K562 (cell line): ENCODE results near the gene ZNF613. TPM values are rescaled to one million over a fixed set of nuclear protein-coding genes. Genes with fewer than 3 reads are reported as not detected.
A peak's percentile ranks its signal among the peaks of the same experiment; 100 is the strongest.

ENCODE experiments used
- ATAC-seq: fragments of 200-7000 bp; cut with Tn5 transposase; 3 replicates; pipeline ENCODE4 v1.9.1; 2020; ENCODE audit warnings: moderate library complexity
- BruUV-seq: library from RNA; stranded (reverse); fragments of 400-500 nt; replicated peaks from 2 replicates; lab custom pipeline; 2021; lab: Mats Ljungman, UMichigan
- CTCF ChIA-PET: fragments of 300-600 bp; formaldehyde crosslinking; extraction: SDS; loops from one replicate; lab custom pipeline; 2021; ENCODE audit warnings: low intra/inter-chr PET ratio; lab: Yijun Ruan, JAX
- POLR2A ChIA-PET: fragments of 300-600, 350-650 bp; sonication (Branson Sonifier 250); formaldehyde crosslinking; extraction: SDS; loops from one replicate; lab custom pipeline; 2021; ENCODE audit warnings: antibody characterized with exemption, inconsistent platforms; lab: Yijun Ruan, JAX
- DNase-seq, 4 experiments: peaks; one replicate each; pipeline versions ENCODE4 v3.0.0 to v3.0.0-alpha.2; 2011 to 2018; ENCODE audit warnings: low spot score in 3 of 4, mixed read lengths in 3 of 4; ENCODE audit errors: extremely low read depth in 1 of 4
- FAIRE-seq: peaks from 2 replicates; lab custom pipeline; 2011; peaks lifted over from hg19 to GRCh38; lab: Jason Lieb, UNC
- H2AFZ ChIP-seq: 2 replicates; pipeline ENCODE4 v1.6.0; 2011; ENCODE audit warnings: low read depth, low read length, control low read depth, inconsistent platforms
- H3K27ac ChIP-seq: fragments of 200-600 bp; 3 replicates; pipeline ENCODE4 v1.8.0; 2011; ENCODE audit warnings: low read depth, mild to moderate bottlenecking, control low read depth, inconsistent platforms, low read length, moderate library complexity, mixed read lengths; ENCODE audit errors: extremely low read depth
- H3K27me3 ChIP-seq, 2 experiments: fragments of 300-600 bp in 1 of 2; 2 replicates in 1 of 2; 3 replicates in 1 of 2; pipeline versions ENCODE4 v1.6.0 to v1.8.0; 2011; ENCODE audit warnings: inconsistent platforms in 2 of 2, low read length in 2 of 2, mild to moderate bottlenecking in 1 of 2, mixed read lengths in 1 of 2, moderate library complexity in 1 of 2; ENCODE audit not compliant: control insufficient read depth in 2 of 2, insufficient read depth in 2 of 2
- H3K36me3 ChIP-seq: fragments of 300-600 bp; 3 replicates; pipeline ENCODE4 v1.8.0; 2011; ENCODE audit warnings: mild to moderate bottlenecking, low read length, inconsistent platforms; ENCODE audit not compliant: control insufficient read depth, insufficient read depth
- H3K4me1 ChIP-seq, 2 experiments: fragments of 200-600 bp in 1 of 2; replicated peaks in 1 of 2; 2 replicates in 1 of 2; 3 replicates in 1 of 2; pipeline versions ENCODE4 v1.5.1 to v1.8.0; 2011; ENCODE audit warnings: inconsistent platforms in 2 of 2, low read length in 2 of 2, mild to moderate bottlenecking in 1 of 2, mixed read lengths in 1 of 2, moderate library complexity in 1 of 2; ENCODE audit not compliant: control insufficient read depth in 2 of 2, insufficient read depth in 2 of 2
- H3K4me2 ChIP-seq: 2 replicates; pipeline ENCODE4 v1.6.1; 2011; ENCODE audit warnings: low read length, control low read depth, inconsistent platforms, mixed read lengths; ENCODE audit not compliant: insufficient read depth
- H3K4me3 ChIP-seq: fragments of 200-600 bp; sonication (generic), shearing (Covaris generic); 2 replicates; pipeline ENCODE4 v1.5.1; 2016; ENCODE audit warnings: control low read depth, inconsistent platforms
- H3K79me2 ChIP-seq: fragments of 200-600 bp; 3 replicates; pipeline ENCODE4 v1.8.0; 2011; ENCODE audit warnings: low read length, inconsistent platforms; ENCODE audit not compliant: control insufficient read depth, insufficient read depth
- H3K9ac ChIP-seq, 2 experiments: 2 replicates each; pipeline versions ENCODE4 v1.6.0 to v1.6.1; 2011; ENCODE audit warnings: low read depth in 2 of 2, low read length in 2 of 2, control low read depth in 1 of 2, inconsistent platforms in 1 of 2, mild to moderate bottlenecking in 1 of 2, mixed read lengths in 1 of 2; ENCODE audit not compliant: insufficient read depth in 1 of 2
- H3K9me1 ChIP-seq: one replicate; pipeline ENCODE4 v1.6.0; 2011; ENCODE audit warnings: inconsistent platforms, mild to moderate bottlenecking, low read length, moderate library complexity; ENCODE audit not compliant: control insufficient read depth, insufficient read depth
- H3K9me3 ChIP-seq: replicated peaks from 2 replicates; pipeline ENCODE4 v1.5.1; 2011; ENCODE audit warnings: low read depth, low read length, inconsistent platforms; ENCODE audit not compliant: control insufficient read depth, insufficient read depth
- H4K20me1 ChIP-seq: replicated peaks from 2 replicates; pipeline ENCODE4 v1.6.1; 2011; ENCODE audit warnings: low read length, inconsistent platforms, mixed read lengths; ENCODE audit not compliant: control insufficient read depth, insufficient read depth
- BRD9 ChIP-seq: fragments of 450-650 bp; IDR thresholded peaks from 2 replicates; pipeline ENCODE4 v1.6.1; 2018; ENCODE audit warnings: low read depth; ENCODE audit not compliant: partially characterized antibody
- CBX1 ChIP-seq: sonication (generic); IDR thresholded peaks from 2 replicates; pipeline ENCODE4 v1.6.1; 2016; ENCODE audit warnings: antibody characterized with exemption, low read depth, mild to moderate bottlenecking
- CEBPG ChIP-seq, 3 experiments: fragments of 200-800 bp in 1 of 3; sonication (Bioruptor generic) in 1 of 3; sonication (generic) in 1 of 3; formaldehyde crosslinking in 1 of 3; IDR thresholded peaks in 2 of 3; conservative IDR thresholded peaks in 1 of 3; 2 replicates each; pipeline versions ENCODE4 v1.6.1 to v1.8.0; 2016 to 2022; ENCODE audit warnings: missing compliant biosample characterization in 2 of 3, missing genetic modification characterization in 2 of 3, mild to moderate bottlenecking in 1 of 3, missing genetic modification reagents in 1 of 3
- ELF4 ChIP-seq: fragments of 450-650 bp; formaldehyde crosslinking; IDR thresholded peaks from 2 replicates; pipeline ENCODE4 v1.4.0; 2022; ENCODE audit warnings: missing genetic modification characterization
- FOXJ2 ChIP-seq: fragments of 200-800 bp; sonication (Bioruptor generic); IDR thresholded peaks from 2 replicates; pipeline ENCODE4 v1.6.1; 2016; ENCODE audit warnings: missing genetic modification characterization, missing compliant biosample characterization
- FOXM1 ChIP-seq, 2 experiments: fragments of 450-650 bp in 1 of 2; sonication (generic) in 1 of 2; formaldehyde crosslinking in 1 of 2; IDR thresholded peaks; 2 replicates each; pipeline versions ENCODE4 v1.6.1 to v1.9.0; 2017 to 2022; ENCODE audit warnings: low read depth in 2 of 2, mild to moderate bottlenecking in 2 of 2, missing genetic modification reagents in 1 of 2, moderate library complexity in 1 of 2
- MBD1 ChIP-seq: fragments of 250-450 bp; sonication (Bioruptor Pico); IDR thresholded peaks from 2 replicates; pipeline ENCODE4 v1.8.0; 2022; ENCODE audit warnings: inconsistent platforms
- STAG1 ChIP-seq: sonication (generic); formaldehyde crosslinking; IDR thresholded peaks from 2 replicates; pipeline ENCODE4 v1.5.0; 2020; ENCODE audit warnings: missing genetic modification reagents, borderline replicate concordance
- TRIM28 ChIP-seq: fragments of 450-650 bp; IDR thresholded peaks from 2 replicates; pipeline ENCODE4 v1.6.1; 2017
- ZBTB33 ChIP-seq: sonication (generic); formaldehyde crosslinking; IDR thresholded peaks from 2 replicates; pipeline ENCODE4 v1.8.1; 2023; ENCODE audit warnings: mild to moderate bottlenecking, missing genetic modification reagents
- ZNF133 ChIP-seq: fragments of 250-450 bp; sonication (Bioruptor Pico); IDR thresholded peaks from 2 replicates; pipeline ENCODE4 v1.4.0; 2020; ENCODE audit warnings: mild to moderate bottlenecking
- ZNF175 ChIP-seq: fragments of 200-800 bp; sonication (Bioruptor generic); IDR thresholded peaks from 2 replicates; pipeline ENCODE4 v1.6.1; 2016; ENCODE audit warnings: low read depth, mild to moderate bottlenecking, missing genetic modification characterization, missing compliant biosample characterization
- ZNF518B ChIP-seq: fragments of 250-450 bp; sonication (Bioruptor Pico); IDR thresholded peaks from 2 replicates; pipeline ENCODE4 v1.5.0; 2021; ENCODE audit warnings: mild to moderate bottlenecking, moderate library complexity
- WGBS: fragments of 100-300 bp; shearing (Covaris generic); methylation state at CpG from one replicate; pipeline ENCODE4 v1.1.6; 2016; ENCODE audit warnings: low coverage, mixed read lengths; ENCODE audit not compliant: insufficient coverage; ENCODE audit errors: missing lambda C conversion rate; 5-methylcytosine and 5-hydroxymethylcytosine counted together
- in situ Hi-C: fragments of 300-500 bp; cut with MboI; formaldehyde crosslinking; loops from 4 replicates; pipeline ENCODE4 v1.15.0; 2018; ENCODE audit warnings: inconsistent platforms, mixed read lengths
- intact Hi-C: fragments of 100-400 bp; cut with micrococcal nuclease; formaldehyde crosslinking; loops from 2 replicates; pipeline ENCODE4 v1.14.2; 2022
- polyA plus RNA-seq, 8 experiments: library from polyadenylated mRNA; depleted of rRNA in 4 of 8; stranded (reverse) in 5 of 8; unstranded in 3 of 8; fragments of >200 nt; fragmentation: Nextera tagmentation in 2 of 8; fragmentation: Illumina TruSeq in 1 of 8; extraction: Ambion mirVana in 2 of 8; extraction: Trizol in 1 of 8; gene quantifications; 2 replicates each; pipeline versions ENCODE4 v1.2.1 to v1.2.3, GENCODE V29; 2011 to 2014; ENCODE audit warnings: inconsistent platforms in 1 of 8, missing spikeins in 1 of 8
- total RNA-seq, 7 experiments: library from RNA; depleted of rRNA in 6 of 7; stranded (reverse); fragments of >200 nt in 6 of 7; fragmentation: Illumina TruSeq in 2 of 7; extraction: Trizol in 2 of 7; gene quantifications; 2 replicates each; pipeline versions ENCODE4 v1.2.1 to v1.2.3, GENCODE V29; 2011 to 2021; ENCODE audit warnings: low replicate concordance in 1 of 7

Gene ZNF613
- total and polyA plus RNA-seq, 9 of the 15 experiments (the other 6 are each of a cell fraction or from before 2014, with no cell fraction given): 2.1 to 4.5 (median 2.7) TPM

- no peak for TF ChIP-seq ZNF518B
- peak; percentile 81; the same call in 1 of the 2 replicates for TF ChIP-seq TRIM28
- no peak for TF ChIP-seq BRD9
Measured at GRCh38 chr19:51921949-51922348, 5.3 kb upstream of the ZNF613 start (continued).

- BruUV-seq: no TSS peak
- FAIRE-seq (no peak), ATAC-seq (no peak), DNase-seq (no peak)
- Histone ChIP-seq H3K4me1 (no peaks in the 10 kb centered on the region; a peak in 2 of 5 replicates), H3K27me3 (no peaks in the 10 kb centered on the region), H3K79me2 (peaks cover 11% of the 10 kb centered on the region; the same call in 2 of the 3 replicates), H3K9me3 (peaks cover 25% of the 10 kb centered on the region), H3K9me1 (no peaks in the 10 kb centered on the region), H4K20me1 (no peaks in the 10 kb centered on the region), H3K36me3 (no peaks in the 10 kb centered on the region), H2AFZ (peak overlapping the region; percentile 98), H3K27ac (peak overlapping the region; percentile 82), H3K9ac (peak overlapping the region in 1 of 2 experiments; percentile 84; a peak in 2 of 4 replicates), H3K4me2 (peak overlapping the region; percentile 91), H3K4me3 (peak overlapping the region; percentile 68)
- intact Hi-C loops (no loop called here), in situ Hi-C loops (no loop called here)
- 80% methylated on average over 10 of the region's 11 CpGs for WGBS
- CTCF ChIA-PET: no interaction called here
- POLR2A ChIA-PET: interaction anchor here (0.5 kb wide), 1 partner anchor 9 kb away, joined by 3 read pairs; no protein-coding TSS in a partner anchor
- peak; percentile 42; the same call in 1 of the 2 replicates for TF ChIP-seq CBX1
- no peak for TF ChIP-seq CEBPG (CRISPR knock-in tag; IDR thresholded peaks at IDR 0.05)
- 0 out of 4 replicates have a peak, but pooled peaks of 1 of the 2 experiments have one; percentile 13 for TF ChIP-seq CEBPG (tag; conservative IDR thresholded peaks at IDR 0.05 in 1 of 2, IDR thresholded peaks at IDR 0.05 in 1 of 2)
- no peak for TF ChIP-seq STAG1 (CRISPR knock-in tag)
- TF ChIP-seq ZNF175 (CRISPR knock-in tag): no peak
- TF ChIP-seq MBD1 (CRISPR knock-in tag): peak; percentile 56
- TF ChIP-seq ZNF133 (CRISPR knock-in tag): no peak
- peak; percentile 86 for TF ChIP-seq ZBTB33 (CRISPR knock-in tag)
- no peak for TF ChIP-seq ELF4 (CRISPR knock-in tag)
- TF ChIP-seq FOXM1 (IDR thresholded peaks at IDR 0.05; ENCODE audit: low read depth): peak; percentile 11; the same call in 1 of the 2 replicates
- TF ChIP-seq FOXM1 (CRISPR knock-in tag; IDR thresholded peaks at IDR 0.05; ENCODE audit: low read depth): no peak
- no peak for TF ChIP-seq FOXJ2 (tag)
Measured at GRCh38 chr19:51926426-51926783, 867 bp upstream of the ZNF613 start.
